GM12872 (cell line): Measurements from ENCODE around the gene TXNRD2.

ENCODE experiments used
- CTCF ChIP-seq: IDR thresholded peaks from 3 replicates; pipeline ENCODE4 v1.5.1; 2011; ENCODE audit warnings: low read depth, mild to moderate bottlenecking, low read length, moderate library complexity; ENCODE audit not compliant: insufficient read depth

The TXNRD2 gene

GRCh38 chr22:19901577-19902244 lies 39.9 kb downstream of the TXNRD2 start:
- TF ChIP-seq CTCF: no peak

GRCh38 chr22:19900707-19901436 lies 40.7 kb downstream of the TXNRD2 start:
- no peak for TF ChIP-seq CTCF

- TF ChIP-seq CTCF: no peak
Measured at GRCh38 chr22:19898831-19899567, 42.6 kb downstream of the TXNRD2 start.

- no peak for TF ChIP-seq CTCF
Measured at GRCh38 chr22:19898145-19898544, 43.5 kb downstream of the TXNRD2 start.

- TF ChIP-seq CTCF: no peak
Measured at GRCh38 chr22:19897726-19898125, 43.9 kb downstream of the TXNRD2 start.

GRCh38 chr22:19896665-19897355 lies 44.8 kb downstream of the TXNRD2 start:
- TF ChIP-seq CTCF: no peak

- TF ChIP-seq CTCF: no peak
Measured at GRCh38 chr22:19895160-19895849, 46.3 kb downstream of the TXNRD2 start.
